Progenitor cell of endocrine pancreas (in vitro differentiated cells): ENCODE data around the gene EDNRB. TPM values are rescaled to one million over a fixed set of nuclear protein-coding genes. Genes with fewer than 3 reads are reported as not detected.

ENCODE experiments used
- DNase-seq: peaks from one replicate; pipeline ENCODE4 v3.0.0; 2021; ENCODE audit warnings: low spot score; ENCODE audit not compliant: unreplicated experiment
- H3K27ac Mint-ChIP-seq: 2 replicates; pipeline ENCODE4 v1.8.0; 2021; ENCODE audit warnings: mild to moderate bottlenecking, moderate library complexity, mixed read lengths
- H3K27me3 Mint-ChIP-seq: 2 replicates; pipeline ENCODE4 v1.8.0; 2021; ENCODE audit warnings: mixed read lengths
- H3K36me3 Mint-ChIP-seq: 2 replicates; pipeline ENCODE4 v1.8.0; 2022; ENCODE audit warnings: mixed read lengths; ENCODE audit not compliant: insufficient read depth
- H3K4me1 Mint-ChIP-seq: 2 replicates; pipeline ENCODE4 v1.8.0; 2021; ENCODE audit warnings: low read depth, mixed read lengths
- H3K4me3 Mint-ChIP-seq: 2 replicates; pipeline ENCODE4 v1.8.0; 2021; ENCODE audit warnings: low read depth, mild to moderate bottlenecking, moderate library complexity, mixed read lengths
- H3K9me3 Mint-ChIP-seq: 2 replicates; pipeline ENCODE4 v1.8.0; 2021; ENCODE audit warnings: low read depth, mixed read lengths
- total RNA-seq: library from RNA; stranded (reverse); gene quantifications from 2 replicates; pipeline ENCODE4 v1.2.1, GENCODE V29; 2021
- TF ChIP-seq, protein P1 (sequence below): fragments of 200-600 bp; sonication (generic); IDR thresholded peaks from one replicate; pipeline ENCODE4 v1.5.0; 2021; ENCODE audit warnings: antibody characterized with exemption, mild to moderate bottlenecking; ENCODE audit not compliant: unreplicated experiment

The EDNRB gene
- total RNA-seq, 1 donor from 2014 or later, result 1.0 TPM

DNA sequence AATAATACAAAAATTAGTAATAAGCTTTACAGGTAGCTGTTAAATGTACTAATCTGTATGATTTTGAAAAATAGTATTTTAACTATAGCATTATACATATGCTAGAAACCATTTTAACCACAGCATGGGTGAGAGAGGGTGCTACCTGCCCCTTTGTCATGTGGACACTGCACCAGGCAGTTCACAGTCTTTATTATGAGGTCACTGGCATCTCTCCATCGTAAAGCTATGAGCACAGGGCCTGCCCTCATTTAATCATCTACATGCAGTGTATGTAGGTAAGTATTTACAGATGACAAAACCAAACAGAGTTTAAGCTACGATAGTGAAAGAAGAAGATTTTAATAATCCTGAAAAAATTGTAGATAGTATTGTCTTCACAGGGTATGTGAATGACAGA is 21.7 kb downstream of the EDNRB start:
- H3K36me3 Mint-ChIP-seq, result no peaks in the 10 kb centered on the region

DNA sequence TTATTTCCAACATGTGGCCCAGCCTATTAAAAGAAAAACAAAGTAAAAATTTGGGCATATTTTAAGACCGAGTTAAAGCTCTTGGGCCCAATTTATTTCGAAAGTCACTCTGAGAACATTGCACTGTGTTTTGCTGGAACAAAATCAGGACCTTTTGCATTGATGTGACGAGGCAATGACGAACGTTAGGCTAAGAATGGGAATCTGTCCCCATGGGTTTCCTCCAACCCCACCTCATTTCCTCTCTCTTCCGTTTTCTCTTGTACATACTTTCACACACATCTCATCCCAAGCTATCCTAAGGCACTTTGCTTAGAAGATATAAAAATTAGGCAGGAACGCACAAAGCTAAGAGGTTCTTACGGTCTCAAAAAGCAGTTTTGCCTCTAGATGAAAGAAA is 22.1 kb downstream of the EDNRB start:
- Mint-ChIP-seq H3K4me3 (no peak overlapping the region), H3K4me1 (no peaks in the 10 kb centered on the region), H3K36me3 (no peaks in the 10 kb centered on the region), H3K27me3 (no peaks in the 10 kb centered on the region), H3K9me3 (no peaks in the 10 kb centered on the region), H3K27ac (no peak overlapping the region)
- TF ChIP-seq, protein P1, sequence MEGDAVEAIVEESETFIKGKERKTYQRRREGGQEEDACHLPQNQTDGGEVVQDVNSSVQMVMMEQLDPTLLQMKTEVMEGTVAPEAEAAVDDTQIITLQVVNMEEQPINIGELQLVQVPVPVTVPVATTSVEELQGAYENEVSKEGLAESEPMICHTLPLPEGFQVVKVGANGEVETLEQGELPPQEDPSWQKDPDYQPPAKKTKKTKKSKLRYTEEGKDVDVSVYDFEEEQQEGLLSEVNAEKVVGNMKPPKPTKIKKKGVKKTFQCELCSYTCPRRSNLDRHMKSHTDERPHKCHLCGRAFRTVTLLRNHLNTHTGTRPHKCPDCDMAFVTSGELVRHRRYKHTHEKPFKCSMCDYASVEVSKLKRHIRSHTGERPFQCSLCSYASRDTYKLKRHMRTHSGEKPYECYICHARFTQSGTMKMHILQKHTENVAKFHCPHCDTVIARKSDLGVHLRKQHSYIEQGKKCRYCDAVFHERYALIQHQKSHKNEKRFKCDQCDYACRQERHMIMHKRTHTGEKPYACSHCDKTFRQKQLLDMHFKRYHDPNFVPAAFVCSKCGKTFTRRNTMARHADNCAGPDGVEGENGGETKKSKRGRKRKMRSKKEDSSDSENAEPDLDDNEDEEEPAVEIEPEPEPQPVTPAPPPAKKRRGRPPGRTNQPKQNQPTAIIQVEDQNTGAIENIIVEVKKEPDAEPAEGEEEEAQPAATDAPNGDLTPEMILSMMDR, result no peak
- no peak for DNase-seq

More for the DNA sequence above, 21.7 kb downstream of the EDNRB start:
- DNase-seq, result no peak
- no peak overlapping the region for H3K4me3 Mint-ChIP-seq
- no peak overlapping the region for H3K27ac Mint-ChIP-seq
- no peaks in the 10 kb centered on the region for H3K4me1 Mint-ChIP-seq
- H3K27me3 Mint-ChIP-seq, result no peaks in the 10 kb centered on the region
- H3K9me3 Mint-ChIP-seq, result no peaks in the 10 kb centered on the region
- TF ChIP-seq, protein P1, result no peak

DNA sequence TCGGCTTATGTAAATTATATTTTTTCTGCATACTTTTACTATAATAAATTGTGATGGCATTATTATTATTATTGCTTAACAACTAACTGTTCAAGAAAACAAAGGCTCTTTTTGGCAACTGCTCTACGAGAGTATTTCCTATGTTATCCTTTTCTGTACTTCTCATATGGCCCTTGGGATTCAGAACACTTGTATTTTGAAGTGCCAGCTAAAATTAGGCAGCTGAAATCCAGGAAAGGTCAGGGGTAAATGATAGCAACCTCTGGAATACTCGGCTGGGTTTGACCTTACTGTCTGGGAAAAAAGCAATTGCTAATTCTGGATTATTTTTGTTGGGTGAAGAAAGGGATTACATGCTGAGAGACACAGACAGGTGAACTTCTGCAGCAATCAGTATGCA is 23.9 kb downstream of the EDNRB start:
- no peak overlapping the region for H3K27ac Mint-ChIP-seq
- H3K27me3 Mint-ChIP-seq, result no peaks in the 10 kb centered on the region
- TF ChIP-seq, protein P1, result no peak
- no peak overlapping the region for H3K4me3 Mint-ChIP-seq
- no peak for DNase-seq
- no peaks in the 10 kb centered on the region for H3K36me3 Mint-ChIP-seq
- no peaks in the 10 kb centered on the region for H3K9me3 Mint-ChIP-seq
- H3K4me1 Mint-ChIP-seq, result no peaks in the 10 kb centered on the region

DNA sequence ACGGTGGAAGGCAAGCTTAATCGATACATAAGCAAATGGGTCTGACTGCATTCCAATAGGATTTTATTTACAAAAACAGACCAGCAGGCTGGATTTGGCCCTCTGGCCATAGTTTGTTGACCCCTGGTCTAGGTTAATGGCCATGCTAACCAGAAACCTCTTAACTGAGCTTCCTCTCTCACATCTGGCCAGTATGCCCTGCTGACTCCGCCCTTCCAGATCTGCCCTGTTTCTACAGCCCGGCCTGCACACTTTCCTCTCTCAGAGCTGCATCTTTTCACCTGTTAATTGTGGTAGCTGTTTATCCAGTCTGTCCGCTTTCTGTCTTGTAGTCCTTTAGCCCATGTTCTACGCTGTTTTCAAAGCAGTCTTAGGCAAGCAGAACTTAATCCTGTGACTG is 25.6 kb downstream of the EDNRB start:
- Mint-ChIP-seq H3K4me3 (no peak overlapping the region), H3K9me3 (no peaks in the 10 kb centered on the region), H3K4me1 (no peaks in the 10 kb centered on the region), H3K27ac (no peak overlapping the region), H3K36me3 (no peaks in the 10 kb centered on the region), H3K27me3 (no peaks in the 10 kb centered on the region)
- no peak for DNase-seq
- TF ChIP-seq, protein P1, result no peak

DNA sequence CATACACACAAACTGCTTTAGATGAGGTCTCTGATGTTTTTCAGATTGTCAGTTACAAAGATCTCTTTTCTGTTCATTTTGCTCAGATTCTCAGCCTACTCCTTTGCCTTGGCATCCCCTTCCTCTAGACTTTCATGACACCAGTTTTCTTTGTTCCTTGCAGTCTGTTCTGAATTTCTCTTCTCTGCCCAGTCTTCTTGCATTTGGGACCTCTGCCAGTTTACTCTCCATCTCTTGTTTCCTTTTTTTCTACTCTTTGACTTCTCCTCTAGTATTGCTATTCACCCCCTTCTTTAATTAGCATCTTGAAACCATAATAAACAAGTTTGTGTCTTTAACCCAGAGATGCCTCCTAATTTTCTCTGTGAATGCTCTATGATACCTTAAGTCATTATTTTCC is 26.1 kb downstream of the EDNRB start:
- TF ChIP-seq, protein P1, result no peak

More for the DNA sequence above, 26.1 kb downstream of the EDNRB start:
- H3K9me3 Mint-ChIP-seq, result no peaks in the 10 kb centered on the region
- no peak overlapping the region for H3K4me3 Mint-ChIP-seq
- H3K4me1 Mint-ChIP-seq, result no peaks in the 10 kb centered on the region
- H3K36me3 Mint-ChIP-seq, result no peaks in the 10 kb centered on the region
- H3K27me3 Mint-ChIP-seq, result no peaks in the 10 kb centered on the region
- DNase-seq, result no peak
- no peak overlapping the region for H3K27ac Mint-ChIP-seq
